ENCODE data around the gene RGL3. TPM values are rescaled to one million over a fixed set of nuclear protein-coding genes. Genes with fewer than 3 reads are reported as not detected.

RGL3 gene
- polyA plus RNA-seq, 1 of the 3 experiments (the other 2 are of a cell fraction): 13.3 TPM

- peaks cover 23% of the 10 kb centered on the region for H3K79me2 ChIP-seq (ENCODE audit: insufficient read depth)
- H3K4me2 ChIP-seq: peak overlapping the region; percentile 9
- H3F3A ChIP-seq (replicated peaks; ENCODE audit: insufficient read depth): peaks cover 33% of the 10 kb centered on the region
- peak overlapping the region; percentile 58 to 88 for H3K27ac ChIP-seq (ENCODE audit: low read depth in 2 of 2, low read length in 1 of 2)
- H3K4me1 ChIP-seq (ENCODE audit: control insufficient read depth in 1 of 2, insufficient read depth in 2 of 2, low read depth in 1 of 2, low read length in 1 of 2): peaks cover 16 to 36% of the 10 kb centered on the region in 2 experiments
- H3K9me3 ChIP-seq: no peaks in the 10 kb centered on the region
- H3K4me3 ChIP-seq (ENCODE audit: low read depth in 2 of 2, low read length in 1 of 2): no peak overlapping the region
- ChIA-PET CTCF (interaction anchor here (0.6 to 5.9 kb wide), 13 partner anchors 9 to 105 kb away, joined by 3 to 66 read pairs (median 7); partner anchors contain the start of genes CCDC159, ELAVL3, ODAD3 and PRKCSH), POLR2A (interaction anchor here (0.6 to 1.2 kb wide), 4 partner anchors 83 to 752 kb away, joined by 3 to 4 read pairs (median 3); partner anchors contain the start of genes ECSIT and SLC44A2)
- no peaks in the 10 kb centered on the region for H4K20me1 ChIP-seq (ENCODE audit: insufficient read depth)
- H3K36me3 ChIP-seq (replicated peaks in 1 of 2; ENCODE audit: control insufficient read depth in 1 of 2, insufficient read depth in 2 of 2, low read length in 1 of 2): no peaks in the 10 kb centered on the region
- no peak overlapping the region for H3K9ac ChIP-seq
- DNase-seq: no peak
- H3K27me3 ChIP-seq (ENCODE audit: insufficient read depth): no peaks in the 10 kb centered on the region
- H2AFZ ChIP-seq (ENCODE audit: low read depth): peak overlapping the region; percentile 64
- H3K9me2 ChIP-seq: no peaks in the 10 kb centered on the region
- TF ChIP-seq GATA2 (CRISPR knock-in tag; IDR thresholded peaks at IDR 0.05): no peak
- TF ChIP-seq, protein P1, sequence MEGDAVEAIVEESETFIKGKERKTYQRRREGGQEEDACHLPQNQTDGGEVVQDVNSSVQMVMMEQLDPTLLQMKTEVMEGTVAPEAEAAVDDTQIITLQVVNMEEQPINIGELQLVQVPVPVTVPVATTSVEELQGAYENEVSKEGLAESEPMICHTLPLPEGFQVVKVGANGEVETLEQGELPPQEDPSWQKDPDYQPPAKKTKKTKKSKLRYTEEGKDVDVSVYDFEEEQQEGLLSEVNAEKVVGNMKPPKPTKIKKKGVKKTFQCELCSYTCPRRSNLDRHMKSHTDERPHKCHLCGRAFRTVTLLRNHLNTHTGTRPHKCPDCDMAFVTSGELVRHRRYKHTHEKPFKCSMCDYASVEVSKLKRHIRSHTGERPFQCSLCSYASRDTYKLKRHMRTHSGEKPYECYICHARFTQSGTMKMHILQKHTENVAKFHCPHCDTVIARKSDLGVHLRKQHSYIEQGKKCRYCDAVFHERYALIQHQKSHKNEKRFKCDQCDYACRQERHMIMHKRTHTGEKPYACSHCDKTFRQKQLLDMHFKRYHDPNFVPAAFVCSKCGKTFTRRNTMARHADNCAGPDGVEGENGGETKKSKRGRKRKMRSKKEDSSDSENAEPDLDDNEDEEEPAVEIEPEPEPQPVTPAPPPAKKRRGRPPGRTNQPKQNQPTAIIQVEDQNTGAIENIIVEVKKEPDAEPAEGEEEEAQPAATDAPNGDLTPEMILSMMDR (IDR thresholded peaks at IDR 0.05): no peak
- TF ChIP-seq FOXM1 (IDR thresholded peaks at IDR 0.05; ENCODE audit: low read depth): no peak
- TF ChIP-seq RCOR1 (IDR thresholded peaks at IDR 0.05; ENCODE audit: low read length): no peak
- TF ChIP-seq SMC3 (IDR thresholded peaks at IDR 0.05; ENCODE audit: low read depth, low read length): no peak
- no peak for TF ChIP-seq POLR2AphosphoS5 (IDR thresholded peaks at IDR 0.05; ENCODE audit: low read depth, low read length)
- no peak for TF ChIP-seq TAF1 (IDR thresholded peaks at IDR 0.05; ENCODE audit: borderline replicate concordance, low read depth, low read length)
- TF ChIP-seq, protein P2, sequence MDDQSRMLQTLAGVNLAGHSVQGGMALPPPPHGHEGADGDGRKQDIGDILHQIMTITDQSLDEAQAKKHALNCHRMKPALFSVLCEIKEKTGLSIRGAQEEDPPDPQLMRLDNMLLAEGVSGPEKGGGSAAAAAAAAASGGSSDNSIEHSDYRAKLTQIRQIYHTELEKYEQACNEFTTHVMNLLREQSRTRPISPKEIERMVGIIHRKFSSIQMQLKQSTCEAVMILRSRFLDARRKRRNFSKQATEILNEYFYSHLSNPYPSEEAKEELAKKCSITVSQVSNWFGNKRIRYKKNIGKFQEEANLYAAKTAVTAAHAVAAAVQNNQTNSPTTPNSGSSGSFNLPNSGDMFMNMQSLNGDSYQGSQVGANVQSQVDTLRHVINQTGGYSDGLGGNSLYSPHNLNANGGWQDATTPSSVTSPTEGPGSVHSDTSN (IDR thresholded peaks at IDR 0.05): peak; percentile 45
- TF ChIP-seq NFIC (IDR thresholded peaks at IDR 0.05; ENCODE audit: borderline replicate concordance): peak; percentile 75
- TF ChIP-seq, protein P3, sequence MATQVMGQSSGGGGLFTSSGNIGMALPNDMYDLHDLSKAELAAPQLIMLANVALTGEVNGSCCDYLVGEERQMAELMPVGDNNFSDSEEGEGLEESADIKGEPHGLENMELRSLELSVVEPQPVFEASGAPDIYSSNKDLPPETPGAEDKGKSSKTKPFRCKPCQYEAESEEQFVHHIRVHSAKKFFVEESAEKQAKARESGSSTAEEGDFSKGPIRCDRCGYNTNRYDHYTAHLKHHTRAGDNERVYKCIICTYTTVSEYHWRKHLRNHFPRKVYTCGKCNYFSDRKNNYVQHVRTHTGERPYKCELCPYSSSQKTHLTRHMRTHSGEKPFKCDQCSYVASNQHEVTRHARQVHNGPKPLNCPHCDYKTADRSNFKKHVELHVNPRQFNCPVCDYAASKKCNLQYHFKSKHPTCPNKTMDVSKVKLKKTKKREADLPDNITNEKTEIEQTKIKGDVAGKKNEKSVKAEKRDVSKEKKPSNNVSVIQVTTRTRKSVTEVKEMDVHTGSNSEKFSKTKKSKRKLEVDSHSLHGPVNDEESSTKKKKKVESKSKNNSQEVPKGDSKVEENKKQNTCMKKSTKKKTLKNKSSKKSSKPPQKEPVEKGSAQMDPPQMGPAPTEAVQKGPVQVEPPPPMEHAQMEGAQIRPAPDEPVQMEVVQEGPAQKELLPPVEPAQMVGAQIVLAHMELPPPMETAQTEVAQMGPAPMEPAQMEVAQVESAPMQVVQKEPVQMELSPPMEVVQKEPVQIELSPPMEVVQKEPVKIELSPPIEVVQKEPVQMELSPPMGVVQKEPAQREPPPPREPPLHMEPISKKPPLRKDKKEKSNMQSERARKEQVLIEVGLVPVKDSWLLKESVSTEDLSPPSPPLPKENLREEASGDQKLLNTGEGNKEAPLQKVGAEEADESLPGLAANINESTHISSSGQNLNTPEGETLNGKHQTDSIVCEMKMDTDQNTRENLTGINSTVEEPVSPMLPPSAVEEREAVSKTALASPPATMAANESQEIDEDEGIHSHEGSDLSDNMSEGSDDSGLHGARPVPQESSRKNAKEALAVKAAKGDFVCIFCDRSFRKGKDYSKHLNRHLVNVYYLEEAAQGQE (IDR thresholded peaks at IDR 0.05; ENCODE audit: low read depth, low read length): no peak
- no peak for TF ChIP-seq TEAD4 (IDR thresholded peaks at IDR 0.05; ENCODE audit: borderline replicate concordance, insufficient read depth)
- no peak for TF ChIP-seq MAX (IDR thresholded peaks at IDR 0.05; ENCODE audit: low read depth)
- TF ChIP-seq MXI1 (IDR thresholded peaks at IDR 0.05; ENCODE audit: low read depth, low read length): no peak
- no peak for TF ChIP-seq RXRA (IDR thresholded peaks at IDR 0.05; ENCODE audit: borderline replicate concordance, low read depth)
- TF ChIP-seq RAD21 (IDR thresholded peaks at IDR 0.05; ENCODE audit: low read length): no peak
- TF ChIP-seq IRF3 (IDR thresholded peaks at IDR 0.05; ENCODE audit: low read depth, low read length): no peak
- TF ChIP-seq, protein P4, sequence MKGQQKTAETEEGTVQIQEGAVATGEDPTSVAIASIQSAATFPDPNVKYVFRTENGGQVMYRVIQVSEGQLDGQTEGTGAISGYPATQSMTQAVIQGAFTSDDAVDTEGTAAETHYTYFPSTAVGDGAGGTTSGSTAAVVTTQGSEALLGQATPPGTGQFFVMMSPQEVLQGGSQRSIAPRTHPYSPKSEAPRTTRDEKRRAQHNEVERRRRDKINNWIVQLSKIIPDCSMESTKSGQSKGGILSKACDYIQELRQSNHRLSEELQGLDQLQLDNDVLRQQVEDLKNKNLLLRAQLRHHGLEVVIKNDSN (IDR thresholded peaks at IDR 0.05; ENCODE audit: borderline replicate concordance, low read depth): peak; percentile 90
- TF ChIP-seq GABPA (IDR thresholded peaks at IDR 0.05; ENCODE audit: low read depth): no peak
- no peak for TF ChIP-seq SIN3A (IDR thresholded peaks at IDR 0.05; ENCODE audit: borderline replicate concordance, low read depth, low read length)
- TF ChIP-seq RFX5 (IDR thresholded peaks at IDR 0.05; ENCODE audit: low read length): no peak
- 0 out of 2 replicates have a peak, but pooled peaks have one; percentile 66 for TF ChIP-seq JUND (IDR thresholded peaks at IDR 0.05)
- no peak for TF ChIP-seq YY1 (IDR thresholded peaks at IDR 0.05; ENCODE audit: low read depth)
- TF ChIP-seq EP300 (IDR thresholded peaks at IDR 0.05; ENCODE audit: borderline replicate concordance in 1 of 2, low read depth in 1 of 2, low read length in 1 of 2): no peak
- peak; percentile 72 for TF ChIP-seq FOSL2 (IDR thresholded peaks at IDR 0.05; ENCODE audit: borderline replicate concordance, low read depth)
- peak; percentile 26; the same call in 1 of the 2 replicates for TF ChIP-seq ELF1 (IDR thresholded peaks at IDR 0.05)
- no peak for TF ChIP-seq NRF1 (IDR thresholded peaks at IDR 0.05; ENCODE audit: low read depth, low read length)
- TF ChIP-seq TCF12 (IDR thresholded peaks at IDR 0.05): no peak
- no peak for TF ChIP-seq FOXJ3 (CRISPR knock-in tag; IDR thresholded peaks at IDR 0.05)
These were observed 41.9 kb downstream of the RGL3 start for GRCh38 chr19:11377237-11377636.
